IMR-90 (cell line): Measurements from ENCODE around the gene RSF1. TPM values are rescaled to one million over a fixed set of nuclear protein-coding genes. Genes with fewer than 3 reads are reported as not detected.

Source experiments
- ATAC-seq: fragments of 200-7000 bp; cut with Tn5 transposase; 2 replicates; pipeline ENCODE4 v1.9.1; 2020; ENCODE audit warnings: low read depth, mild to moderate bottlenecking, moderate library complexity
- BruUV-seq: library from RNA; stranded (reverse); fragments of 400-500 nt; replicated peaks from 2 replicates; lab custom pipeline; 2021; lab: Mats Ljungman, UMichigan
- CTCF ChIA-PET: fragments of 300-600 bp; formaldehyde crosslinking; extraction: SDS; loops from one replicate; lab custom pipeline; 2021; ENCODE audit warnings: antibody characterized with exemption; lab: Yijun Ruan, JAX
- POLR2A ChIA-PET: fragments of 300-600 bp; sonication (Branson Sonifier 250); formaldehyde crosslinking; loops from one replicate; lab custom pipeline; 2022; ENCODE audit warnings: antibody characterized with exemption; ENCODE audit not compliant: unreplicated experiment; lab: Charles Lee
- DNase-seq: peaks from one replicate; pipeline ENCODE4 v3.0.0; 2013
- H2AFZ ChIP-seq: replicated peaks from 2 replicates; pipeline ENCODE3; 2013; ENCODE audit warnings: low read length, mild to moderate bottlenecking; ENCODE audit not compliant: poor library complexity
- H2AK5ac ChIP-seq: 2 replicates; pipeline ENCODE4 v1.6.1; 2013; ENCODE audit warnings: low read depth, low read length, inconsistent platforms
- H2AK9ac ChIP-seq: replicated peaks from 2 replicates; pipeline ENCODE3; 2013; ENCODE audit warnings: mild to moderate bottlenecking, low read depth, low read length, moderate library complexity; ENCODE audit not compliant: poor library complexity
- H2BK120ac ChIP-seq: 2 replicates; pipeline ENCODE4 v1.6.1; 2013; ENCODE audit warnings: low read depth, low read length, inconsistent platforms
- H2BK15ac ChIP-seq: 3 replicates; pipeline ENCODE4 v1.6.1; 2013; ENCODE audit warnings: low read depth, low read length, inconsistent platforms
- H2BK20ac ChIP-seq: 2 replicates; pipeline ENCODE4 v1.6.1; 2013; ENCODE audit warnings: low read depth, mild to moderate bottlenecking, inconsistent platforms, low read length, moderate library complexity
- H2BK5ac ChIP-seq: 2 replicates; pipeline ENCODE4 v1.6.1; 2013; ENCODE audit warnings: mild to moderate bottlenecking, low read depth, low read length, inconsistent platforms; ENCODE audit not compliant: poor library complexity, severe bottlenecking
- H3K14ac ChIP-seq: replicated peaks from 2 replicates; pipeline ENCODE4 v1.6.1; 2013; ENCODE audit warnings: low read depth, low read length, inconsistent platforms
- H3K18ac ChIP-seq: 2 replicates; pipeline ENCODE4 v1.6.1; 2013; ENCODE audit warnings: low read depth, low read length, control low read depth
- H3K23ac ChIP-seq: 2 replicates; pipeline ENCODE4 v1.6.1; 2013; ENCODE audit warnings: low read depth, low read length, inconsistent platforms
- H3K27ac ChIP-seq: 2 replicates; pipeline ENCODE4 v1.5.1; 2013; ENCODE audit warnings: mild to moderate bottlenecking, control low read depth, low read length; ENCODE audit not compliant: insufficient read depth
- H3K27me3 ChIP-seq: 2 replicates; pipeline ENCODE4 v1.6.1; 2013; ENCODE audit warnings: low read length; ENCODE audit not compliant: control insufficient read depth, insufficient read depth
- H3K36me3 ChIP-seq: 2 replicates; pipeline ENCODE4 v1.6.1; 2013; ENCODE audit warnings: low read length, mixed read lengths; ENCODE audit not compliant: control insufficient read depth, insufficient read depth
- H3K4ac ChIP-seq: 2 replicates; pipeline ENCODE4 v1.6.1; 2013; ENCODE audit warnings: low read depth, low read length, inconsistent platforms
- H3K4me1 ChIP-seq: 2 replicates; pipeline ENCODE4 v1.6.1; 2013; ENCODE audit warnings: low read length, mixed read lengths; ENCODE audit not compliant: control insufficient read depth, insufficient read depth
- H3K4me2 ChIP-seq: 2 replicates; pipeline ENCODE4 v1.6.1; 2013; ENCODE audit warnings: low read depth, mild to moderate bottlenecking, control low read depth, low read length, moderate library complexity
- H3K4me3 ChIP-seq: 2 replicates; pipeline ENCODE4 v1.5.1; 2013; ENCODE audit warnings: low read depth, mild to moderate bottlenecking, control low read depth, low read length, moderate library complexity; ENCODE audit not compliant: insufficient read depth
- H3K56ac ChIP-seq: 2 replicates; pipeline ENCODE4 v1.6.1; 2013; ENCODE audit warnings: low read length, inconsistent platforms; ENCODE audit not compliant: insufficient read depth; ENCODE audit errors: extremely low read depth
- H3K79me1 ChIP-seq, 2 experiments: 2 replicates each; pipeline ENCODE4 v1.6.1; 2013; ENCODE audit warnings: low read length in 2 of 2, inconsistent platforms in 1 of 2, low read depth in 1 of 2
- H3K9ac ChIP-seq: 2 replicates; pipeline ENCODE4 v1.6.1; 2013; ENCODE audit warnings: low read depth, low read length, control low read depth
- H3K9me1 ChIP-seq: 2 replicates; pipeline ENCODE4 v1.6.1; 2013; ENCODE audit warnings: low read length, inconsistent platforms; ENCODE audit not compliant: insufficient read depth
- H3K9me3 ChIP-seq: 2 replicates; pipeline ENCODE4 v1.6.1; 2013; ENCODE audit warnings: low read length; ENCODE audit not compliant: control insufficient read depth, insufficient read depth
- H4K20me1 ChIP-seq: 2 replicates; pipeline ENCODE4 v1.6.1; 2013; ENCODE audit warnings: low read length, inconsistent platforms; ENCODE audit not compliant: insufficient read depth
- H4K5ac ChIP-seq: 2 replicates; pipeline ENCODE4 v1.6.1; 2013; ENCODE audit warnings: mild to moderate bottlenecking, low read depth, low read length, control low read depth
- H4K8ac ChIP-seq, 2 experiments: 2 replicates each; pipeline ENCODE4 v1.6.1; 2013; ENCODE audit warnings: low read depth in 2 of 2, low read length in 2 of 2, control low read depth in 1 of 2, inconsistent platforms in 1 of 2
- H4K91ac ChIP-seq: 2 replicates; pipeline ENCODE4 v1.6.1; 2013; ENCODE audit warnings: low read depth, low read length, inconsistent platforms; ENCODE audit not compliant: insufficient read depth
- BHLHE40 ChIP-seq: fragments of 150-350 bp; IDR thresholded peaks from 2 replicates; pipeline ENCODE4 v1.6.1; 2016; ENCODE audit warnings: mild to moderate bottlenecking, low read depth, low read length
- CEBPB ChIP-seq: IDR thresholded peaks from 2 replicates; pipeline ENCODE4 v1.6.1; 2012; ENCODE audit warnings: low read depth, low read length, improper control_type of control experiment
- CHD1 ChIP-seq: IDR thresholded peaks from 2 replicates; pipeline ENCODE4 v1.6.1; 2012; ENCODE audit warnings: low read depth, low read length, improper control_type of control experiment
- MAFK ChIP-seq: IDR thresholded peaks from 2 replicates; pipeline ENCODE4 v1.6.1; 2012; ENCODE audit warnings: low read depth, low read length, improper control_type of control experiment
- MAZ ChIP-seq: IDR thresholded peaks from 2 replicates; pipeline ENCODE4 v1.6.1; 2012; ENCODE audit warnings: low read depth, mild to moderate bottlenecking, low read length, improper control_type of control experiment, moderate library complexity, borderline replicate concordance
- MXI1 ChIP-seq: IDR thresholded peaks from 2 replicates; pipeline ENCODE4 v1.6.1; 2012; ENCODE audit warnings: low read depth, mild to moderate bottlenecking, low read length, moderate library complexity, borderline replicate concordance
- NFE2L2 ChIP-seq: fragments of 150-350 bp; IDR thresholded peaks from 2 replicates; pipeline ENCODE4 v1.6.1; 2016; ENCODE audit warnings: low read depth, mild to moderate bottlenecking, low read length
- POLR2A ChIP-seq: IDR thresholded peaks from 2 replicates; pipeline ENCODE4 v1.6.1; 2012; ENCODE audit warnings: mild to moderate bottlenecking, low read depth, low read length
- RAD21 ChIP-seq: IDR thresholded peaks from 2 replicates; pipeline ENCODE4 v1.6.1; 2012; ENCODE audit warnings: low read length, improper control_type of control experiment
- RCOR1 ChIP-seq: IDR thresholded peaks from 2 replicates; pipeline ENCODE4 v1.6.1; 2012; ENCODE audit warnings: mild to moderate bottlenecking, low read length, improper control_type of control experiment; ENCODE audit not compliant: insufficient replicate concordance
- RFX5 ChIP-seq: IDR thresholded peaks from 2 replicates; pipeline ENCODE4 v1.8.0; 2012; ENCODE audit warnings: low read depth, mild to moderate bottlenecking, low read length, moderate library complexity
- SMC3 ChIP-seq: fragments of 150-350 bp; IDR thresholded peaks from 2 replicates; pipeline ENCODE4 v1.6.1; 2016; ENCODE audit warnings: low read depth, mild to moderate bottlenecking, antibody characterized with exemption, low read length, moderate library complexity
- dilution Hi-C: fragments of 300-500 bp; cut with HindIII; formaldehyde crosslinking; loops from one replicate; pipeline ENCODE4 v1.14.3; 2018; ENCODE audit warnings: low sequenced_read_pairs; ENCODE audit not compliant: unreplicated experiment
- in situ Hi-C: fragments of 300-500 bp; cut with MboI; formaldehyde crosslinking; loops from 3 replicates; pipeline ENCODE4 v1.14.3; 2019; ENCODE audit warnings: low sequenced_read_pairs, inconsistent platforms, mixed read lengths
- intact Hi-C: fragments of 100-400 bp; cut with micrococcal nuclease; formaldehyde crosslinking; loops from 2 replicates; pipeline ENCODE4 v1.10.0; 2022
- polyA plus RNA-seq, 3 experiments: library from polyadenylated mRNA; depleted of rRNA; stranded (reverse); fragments of >200 nt; gene quantifications; 2 replicates each; pipeline ENCODE4 v1.2.3, GENCODE V29; 2012; ENCODE audit warnings: low replicate concordance in 1 of 3
- total RNA-seq: library from RNA; depleted of rRNA; stranded (reverse); fragments of >200 nt; gene quantifications from 2 replicates; pipeline ENCODE4 v1.2.3, GENCODE V29; 2012
- TF ChIP-seq, protein P1 (sequence below): conservative IDR thresholded peaks from 2 replicates; pipeline ENCODE4 v1.5.1; 2012; ENCODE audit warnings: mild to moderate bottlenecking, low read depth, low read length, improper control_type of control experiment
- TF ChIP-seq, protein P2 (sequence below): fragments of 150-350 bp; IDR thresholded peaks from 2 replicates; pipeline ENCODE4 v1.6.1; 2017; ENCODE audit warnings: mild to moderate bottlenecking, antibody characterized with exemption, low read length, low read depth
- TF ChIP-seq, protein P3 (sequence below): fragments of 150-350 bp; IDR thresholded peaks from 2 replicates; pipeline ENCODE4 v1.6.1; 2016; ENCODE audit warnings: low read depth, mild to moderate bottlenecking, low read length, moderate library complexity, borderline replicate concordance

The RSF1 gene
- total and polyA plus RNA-seq, 2 of the 4 experiments (the other 2 are of a cell fraction): 13.9 to 18.5 TPM

DNA sequence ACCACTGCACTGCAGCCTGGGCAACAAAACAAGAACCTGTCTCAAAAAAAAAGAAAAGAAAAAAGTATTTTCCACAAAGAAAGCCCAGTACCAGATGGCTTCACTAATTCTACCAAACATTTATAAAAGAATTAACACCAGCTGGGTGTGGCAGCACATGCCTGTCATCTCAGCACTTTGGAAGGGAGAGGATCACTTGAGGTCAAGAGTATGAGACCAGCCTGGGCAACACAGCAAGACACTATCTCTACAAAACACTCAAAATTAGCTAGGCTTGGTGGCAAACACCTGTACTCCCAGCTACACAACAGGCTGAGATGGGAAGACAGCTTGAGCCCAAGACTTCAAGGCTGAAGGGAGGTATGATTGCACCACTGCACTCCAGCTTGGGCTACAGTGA, 20.1 kb downstream of the RSF1 start:
- Histone ChIP-seq H3K27me3 (no peaks in the 10 kb centered on the region), H3K18ac (no peak overlapping the region), H3K36me3 (no peaks in the 10 kb centered on the region), H3K9me1 (peaks cover 17% of the 10 kb centered on the region), H3K4ac (no peak overlapping the region), H3K4me1 (no peaks in the 10 kb centered on the region; the same call in 1 of the 2 replicates), H2BK15ac (no peak overlapping the region), H3K4me2 (no peak overlapping the region), H2AK9ac (no peak overlapping the region), H4K91ac (no peak overlapping the region), H3K56ac (no peak overlapping the region), H3K9me3 (no peaks in the 10 kb centered on the region), H4K5ac (no peak overlapping the region), H4K8ac (no peak overlapping the region), H3K79me1 (peaks cover 29 to 76% of the 10 kb centered on the region in 2 experiments), H2AFZ (no peak overlapping the region), H3K9ac (no peak overlapping the region), H4K20me1 (peaks cover 94% of the 10 kb centered on the region), H2AK5ac (no peak overlapping the region), H2BK120ac (no peak overlapping the region), H2BK5ac (no peak overlapping the region), H3K4me3 (no peak overlapping the region), H3K14ac (no peak overlapping the region), H3K23ac (no peak overlapping the region), H3K27ac (no peak overlapping the region), H2BK20ac (no peak overlapping the region)
- ATAC-seq (no peak), DNase-seq (no peak)
- ChIA-PET CTCF (interaction anchor here (0.6 kb wide), 1 partner anchor 10 kb away, joined by 3 read pairs; no protein-coding TSS in a partner anchor), POLR2A (no interaction called here)
- dilution Hi-C loops: no loop called here
- TF ChIP-seq POLR2A (no peak), RAD21 (no peak), MAZ (no peak), CEBPB (no peak), BHLHE40 (no peak), CHD1 (no peak), RFX5 (no peak), SMC3 (no peak), MXI1 (no peak), MAFK (no peak), NFE2L2 (no peak), RCOR1 (no peak)
- TF ChIP-seq, protein P1, sequence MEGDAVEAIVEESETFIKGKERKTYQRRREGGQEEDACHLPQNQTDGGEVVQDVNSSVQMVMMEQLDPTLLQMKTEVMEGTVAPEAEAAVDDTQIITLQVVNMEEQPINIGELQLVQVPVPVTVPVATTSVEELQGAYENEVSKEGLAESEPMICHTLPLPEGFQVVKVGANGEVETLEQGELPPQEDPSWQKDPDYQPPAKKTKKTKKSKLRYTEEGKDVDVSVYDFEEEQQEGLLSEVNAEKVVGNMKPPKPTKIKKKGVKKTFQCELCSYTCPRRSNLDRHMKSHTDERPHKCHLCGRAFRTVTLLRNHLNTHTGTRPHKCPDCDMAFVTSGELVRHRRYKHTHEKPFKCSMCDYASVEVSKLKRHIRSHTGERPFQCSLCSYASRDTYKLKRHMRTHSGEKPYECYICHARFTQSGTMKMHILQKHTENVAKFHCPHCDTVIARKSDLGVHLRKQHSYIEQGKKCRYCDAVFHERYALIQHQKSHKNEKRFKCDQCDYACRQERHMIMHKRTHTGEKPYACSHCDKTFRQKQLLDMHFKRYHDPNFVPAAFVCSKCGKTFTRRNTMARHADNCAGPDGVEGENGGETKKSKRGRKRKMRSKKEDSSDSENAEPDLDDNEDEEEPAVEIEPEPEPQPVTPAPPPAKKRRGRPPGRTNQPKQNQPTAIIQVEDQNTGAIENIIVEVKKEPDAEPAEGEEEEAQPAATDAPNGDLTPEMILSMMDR: no peak
- TF ChIP-seq, protein P2, sequence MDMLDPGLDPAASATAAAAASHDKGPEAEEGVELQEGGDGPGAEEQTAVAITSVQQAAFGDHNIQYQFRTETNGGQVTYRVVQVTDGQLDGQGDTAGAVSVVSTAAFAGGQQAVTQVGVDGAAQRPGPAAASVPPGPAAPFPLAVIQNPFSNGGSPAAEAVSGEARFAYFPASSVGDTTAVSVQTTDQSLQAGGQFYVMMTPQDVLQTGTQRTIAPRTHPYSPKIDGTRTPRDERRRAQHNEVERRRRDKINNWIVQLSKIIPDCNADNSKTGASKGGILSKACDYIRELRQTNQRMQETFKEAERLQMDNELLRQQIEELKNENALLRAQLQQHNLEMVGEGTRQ: no peak
- TF ChIP-seq, protein P3, sequence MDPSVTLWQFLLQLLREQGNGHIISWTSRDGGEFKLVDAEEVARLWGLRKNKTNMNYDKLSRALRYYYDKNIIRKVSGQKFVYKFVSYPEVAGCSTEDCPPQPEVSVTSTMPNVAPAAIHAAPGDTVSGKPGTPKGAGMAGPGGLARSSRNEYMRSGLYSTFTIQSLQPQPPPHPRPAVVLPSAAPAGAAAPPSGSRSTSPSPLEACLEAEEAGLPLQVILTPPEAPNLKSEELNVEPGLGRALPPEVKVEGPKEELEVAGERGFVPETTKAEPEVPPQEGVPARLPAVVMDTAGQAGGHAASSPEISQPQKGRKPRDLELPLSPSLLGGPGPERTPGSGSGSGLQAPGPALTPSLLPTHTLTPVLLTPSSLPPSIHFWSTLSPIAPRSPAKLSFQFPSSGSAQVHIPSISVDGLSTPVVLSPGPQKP: no peak
- in situ Hi-C loops: no loop called here
- intact Hi-C loops: no loop called here
- BruUV-seq: no TSS peak
